Measurements from ENCODE around the gene KRT2. TPM values are rescaled to one million over a fixed set of nuclear protein-coding genes. Genes with fewer than 3 reads are reported as not detected.

Gene KRT2
- total RNA-seq, 1 experiment from 2014 or later: not detected

- no peak for DNase-seq (ENCODE audit: unreplicated experiment)
- BruUV-seq (replicated peaks): no TSS peak
- H3K36me3 Mint-ChIP-seq (ENCODE audit: insufficient read depth, unreplicated experiment): no peaks in the 10 kb centered on the region
Observed at GRCh38 chr12:52667509-52667908, 15.5 kb upstream of the KRT2 start.

GRCh38 chr12:52666471-52666870 is 14.5 kb upstream of the KRT2 start:
- TF ChIP-seq, protein P1, sequence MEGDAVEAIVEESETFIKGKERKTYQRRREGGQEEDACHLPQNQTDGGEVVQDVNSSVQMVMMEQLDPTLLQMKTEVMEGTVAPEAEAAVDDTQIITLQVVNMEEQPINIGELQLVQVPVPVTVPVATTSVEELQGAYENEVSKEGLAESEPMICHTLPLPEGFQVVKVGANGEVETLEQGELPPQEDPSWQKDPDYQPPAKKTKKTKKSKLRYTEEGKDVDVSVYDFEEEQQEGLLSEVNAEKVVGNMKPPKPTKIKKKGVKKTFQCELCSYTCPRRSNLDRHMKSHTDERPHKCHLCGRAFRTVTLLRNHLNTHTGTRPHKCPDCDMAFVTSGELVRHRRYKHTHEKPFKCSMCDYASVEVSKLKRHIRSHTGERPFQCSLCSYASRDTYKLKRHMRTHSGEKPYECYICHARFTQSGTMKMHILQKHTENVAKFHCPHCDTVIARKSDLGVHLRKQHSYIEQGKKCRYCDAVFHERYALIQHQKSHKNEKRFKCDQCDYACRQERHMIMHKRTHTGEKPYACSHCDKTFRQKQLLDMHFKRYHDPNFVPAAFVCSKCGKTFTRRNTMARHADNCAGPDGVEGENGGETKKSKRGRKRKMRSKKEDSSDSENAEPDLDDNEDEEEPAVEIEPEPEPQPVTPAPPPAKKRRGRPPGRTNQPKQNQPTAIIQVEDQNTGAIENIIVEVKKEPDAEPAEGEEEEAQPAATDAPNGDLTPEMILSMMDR (IDR thresholded peaks at IDR 0.05; ENCODE audit: unreplicated experiment): no peak
- BruUV-seq (replicated peaks): no TSS peak
- ChIA-PET POLR2A (no interaction called here), CTCF (interaction anchor here (0.6 to 1.6 kb wide), 3 partner anchors 144 to 561 kb away, joined by 3 to 5 read pairs (median 4); no protein-coding TSS in a partner anchor)
- Mint-ChIP-seq H3K27me3 (ENCODE audit: insufficient read depth, unreplicated experiment) (peaks cover 34% of the 10 kb centered on the region), H3K36me3 (ENCODE audit: insufficient read depth, unreplicated experiment) (no peaks in the 10 kb centered on the region), H3K27ac (ENCODE audit: low read depth, unreplicated experiment) (no peak overlapping the region), H3K4me3 (ENCODE audit: unreplicated experiment) (no peak overlapping the region), H3K4me1 (ENCODE audit: insufficient read depth, unreplicated experiment) (no peaks in the 10 kb centered on the region), H3K9me3 (ENCODE audit: unreplicated experiment) (no peaks in the 10 kb centered on the region)
- DNase-seq (ENCODE audit: unreplicated experiment): no peak
- intact Hi-C loops (cut with micrococcal nuclease): no loop called here

More at GRCh38 chr12:52667509-52667908, 15.5 kb upstream of the KRT2 start:
- no peak overlapping the region for H3K27ac Mint-ChIP-seq (ENCODE audit: low read depth, unreplicated experiment)
- intact Hi-C loops (cut with micrococcal nuclease): no loop called here
- peaks cover 34% of the 10 kb centered on the region for H3K27me3 Mint-ChIP-seq (ENCODE audit: insufficient read depth, unreplicated experiment)
- H3K4me1 Mint-ChIP-seq (ENCODE audit: insufficient read depth, unreplicated experiment): no peaks in the 10 kb centered on the region
- H3K4me3 Mint-ChIP-seq (ENCODE audit: unreplicated experiment): no peak overlapping the region
- TF ChIP-seq, protein P1 (IDR thresholded peaks at IDR 0.05; ENCODE audit: unreplicated experiment): no peak
- POLR2A ChIA-PET: interaction anchor here (1.0 kb wide), 1 partner anchor 32 kb away, joined by 3 read pairs; no protein-coding TSS in a partner anchor
- H3K9me3 Mint-ChIP-seq (ENCODE audit: unreplicated experiment): no peaks in the 10 kb centered on the region
- CTCF ChIA-PET: interaction anchor here (0.8 to 2.0 kb wide), 3 partner anchors 12 to 211 kb away, joined by 4 to 5 read pairs (median 5); no protein-coding TSS in a partner anchor

GRCh38 chr12:52663420-52663819 is 11.4 kb upstream of the KRT2 start:
- no TSS peak for BruUV-seq (replicated peaks)
- ChIA-PET POLR2A (no interaction called here), CTCF (no interaction called here)
- TF ChIP-seq, protein P1 (IDR thresholded peaks at IDR 0.05; ENCODE audit: unreplicated experiment): no peak
- Mint-ChIP-seq H3K4me3 (ENCODE audit: unreplicated experiment) (no peak overlapping the region), H3K27me3 (ENCODE audit: insufficient read depth, unreplicated experiment) (peaks cover 30% of the 10 kb centered on the region), H3K4me1 (ENCODE audit: insufficient read depth, unreplicated experiment) (no peaks in the 10 kb centered on the region), H3K9me3 (ENCODE audit: unreplicated experiment) (no peaks in the 10 kb centered on the region), H3K36me3 (ENCODE audit: insufficient read depth, unreplicated experiment) (no peaks in the 10 kb centered on the region), H3K27ac (ENCODE audit: low read depth, unreplicated experiment) (no peak overlapping the region)
- no peak for DNase-seq (ENCODE audit: unreplicated experiment)
- intact Hi-C loops (cut with micrococcal nuclease): no loop called here

GRCh38 chr12:52662918-52663229 is 10.9 kb upstream of the KRT2 start:
- no peak overlapping the region for H3K27ac Mint-ChIP-seq (ENCODE audit: low read depth, unreplicated experiment)
- TF ChIP-seq, protein P1 (IDR thresholded peaks at IDR 0.05; ENCODE audit: unreplicated experiment): no peak
- ChIA-PET CTCF (no interaction called here), POLR2A (no interaction called here)
- H3K36me3 Mint-ChIP-seq (ENCODE audit: insufficient read depth, unreplicated experiment): no peaks in the 10 kb centered on the region
- no peaks in the 10 kb centered on the region for H3K4me1 Mint-ChIP-seq (ENCODE audit: insufficient read depth, unreplicated experiment)
- peaks cover 30% of the 10 kb centered on the region for H3K27me3 Mint-ChIP-seq (ENCODE audit: insufficient read depth, unreplicated experiment)
- H3K9me3 Mint-ChIP-seq (ENCODE audit: unreplicated experiment): no peaks in the 10 kb centered on the region
- H3K4me3 Mint-ChIP-seq (ENCODE audit: unreplicated experiment): no peak overlapping the region
- no peak for DNase-seq (ENCODE audit: unreplicated experiment)
- BruUV-seq (replicated peaks): no TSS peak
- intact Hi-C loops (cut with micrococcal nuclease): no loop called here
